Fibroblast of lung (primary cell): ENCODE data around the gene TWNK.

ENCODE experiments used
- CTCF ChIP-seq, 2 donors: IDR thresholded peaks in 1 of 2; conservative IDR thresholded peaks in 1 of 2; 1 replicate in 1 of 2; 2 replicates in 1 of 2; pipeline ENCODE4 v1.5.1; 2011 to 2012; ENCODE audit warnings: low read length in 2 of 2, control low read depth in 1 of 2, inconsistent platforms in 1 of 2, low read depth in 1 of 2, mild to moderate bottlenecking in 1 of 2
- EZH2 ChIP-seq: IDR thresholded peaks from 2 replicates; pipeline ENCODE4 v1.5.1; 2012; ENCODE audit warnings: low read length, control low read depth, mild to moderate bottlenecking; ENCODE audit errors: missing control alignments

- TF ChIP-seq EZH2, result no peak
- TF ChIP-seq CTCF (conservative IDR thresholded peaks at IDR 0.05 in 1 of 2, IDR thresholded peaks at IDR 0.05 in 1 of 2; ENCODE audit: low read depth in 1 of 2, low read length in 2 of 2), result no peak
Measured at GRCh38 chr10:100948916-100949315, 38.4 kb upstream of the TWNK start.
